Heart left ventricle (tissue), 16 donors: Measurements from ENCODE around the gene PSEN1. TPM values are rescaled to one million over a fixed set of nuclear protein-coding genes. Genes with fewer than 3 reads are reported as not detected.

Experiments used
- ATAC-seq, 4 donors: fragments of 200-7000 bp; cut with Tn5 transposase; one replicate each; pipeline ENCODE4 v1.9.1; 2020 to 2022; ENCODE audit warnings: moderate library complexity in 4 of 4, mild to moderate bottlenecking in 3 of 4, moderate number of reproducible peaks in 1 of 4
- DNase-seq, 5 donors: peaks; one replicate each; pipeline ENCODE4 v3.0.0-alpha.2; 2020
- H3K27ac ChIP-seq, 12 donors: fragments of 200-600 bp; sonication (generic) in 4 of 12; one replicate each; pipeline versions ENCODE4 v1.5.0 to v1.8.0; 2016 to 2022; ENCODE audit warnings: mild to moderate bottlenecking in 2 of 12
- H3K27me3 ChIP-seq, 9 donors: fragments of 200-600 bp; sonication (generic) in 2 of 9; one replicate each; pipeline versions ENCODE4 v1.5.1 to v1.8.0; 2016 to 2022; ENCODE audit warnings: mild to moderate bottlenecking in 3 of 9
- H3K36me3 ChIP-seq, 9 donors: fragments of 200-600 bp; sonication (generic) in 2 of 9; one replicate each; pipeline versions ENCODE4 v1.5.0 to v1.8.0; 2018 to 2022; ENCODE audit warnings: mild to moderate bottlenecking in 2 of 9
- H3K4me1 ChIP-seq, 12 donors: fragments of 200-600 bp; sonication (generic) in 4 of 12; one replicate each; pipeline versions ENCODE4 v1.5.0 to v1.8.0; 2016 to 2022; ENCODE audit warnings: mild to moderate bottlenecking in 3 of 12
- H3K4me3 ChIP-seq, 12 donors: fragments of 200-600 bp; sonication (generic) in 4 of 12; one replicate each; pipeline versions ENCODE4 v1.5.0 to v1.8.0; 2017 to 2022; ENCODE audit warnings: mild to moderate bottlenecking in 9 of 12, moderate library complexity in 4 of 12
- H3K9me3 ChIP-seq, 12 donors: fragments of 200-600 bp; sonication (generic) in 4 of 12; one replicate each; pipeline versions ENCODE4 v1.5.0 to v1.8.0; 2016 to 2022; ENCODE audit warnings: mild to moderate bottlenecking in 1 of 12
- POLR2A ChIP-seq, 2 donors: fragments of 450-650 bp; IDR thresholded peaks; one replicate each; pipeline ENCODE4 v1.6.1; 2017; ENCODE audit warnings: antibody characterized with exemption in 2 of 2, mild to moderate bottlenecking in 2 of 2, moderate library complexity in 2 of 2
- WGBS, 4 donors: extraction: QIAGEN DNeasy Blood & Tissue Kit in 2 of 4; methylation state at CpG; one replicate each; pipeline versions ENCODE4 v1.1.5 to v1.1.7; 2013 to 2018; 5-methylcytosine and 5-hydroxymethylcytosine counted together
- intact Hi-C, 10 donors: fragments of 100-400 bp; cut with DNase I; formaldehyde crosslinking; loops; one replicate each; pipeline versions ENCODE4 v1.11.1 to v1.14.2; 2022
- polyA plus RNA-seq, 2 donors: library from polyadenylated mRNA; stranded (reverse); fragments of 200-250 nt; gene quantifications; one replicate each; pipeline ENCODE4 v1.2.3, GENCODE V29; 2013
- total RNA-seq, 9 donors: library from RNA; depleted of rRNA in 2 of 9; stranded (reverse); fragments of >200 nt in 2 of 9; fragmentation: NEBNext Ultra II Directional in 3 of 9; extraction: Animal tissue kit (Norgen Biotek cat#: 25700) in 3 of 9; gene quantifications; one replicate each; pipeline versions ENCODE4 v1.1.0 to v1.2.4, GENCODE V29; 2016 to 2023
- TF ChIP-seq, protein P1 (sequence below), 12 donors: fragments of 200-600 bp; sonication (generic) in 4 of 12; IDR thresholded peaks; one replicate each; pipeline versions ENCODE4 v1.5.0 to v1.8.0; 2018 to 2022; ENCODE audit warnings: antibody characterized with exemption in 12 of 12, mild to moderate bottlenecking in 5 of 12
- donor health status: ischemic (EF 13 %, LVEDD 7.1; RV severe dilation, severe dysfunction).
- donor health status: healthy with polysubstance abuse.
- donor health status: DM: no; HTN: yes; CAD: no.
- donor health status: DM: no; HTN: no; CAD: no.
- donor health status: ischemic (EF 25% LVEDD 6.9; RV normal size, moderate dysfunction).
- donor health status: ischemic (EF 25% LVEDD 5.7; RV mildly dilated, moderate dysfunction).
- donor health status: healthy.
- donor health status: DM: yes; HTN: yes; CAD: no.
- donor health status: ischemic (EF 35%, LVEDD 5.7; RV mildly dilated, moderate dysfunction).
- donor health status: nonischemic (EF 11% LVEDD 7.7; RV severe dilation, severe dysfunction).
- donor health status: DM: yes; HTN: yes; CAD: no.
- donor health status: PGD.
- donor health status: ischemic (EF 29% LVEDD 5.4; RV normal size, mild dysfunction).
- donor health status: nonischemic (EF 23%, LVEDD 6.1; RV moderate dilation, normal function).

Gene PSEN1
- total and polyA plus RNA-seq, 11 donors: 11.6 to 44.1 (median 22.4) TPM

- ATAC-seq: no peak
- H3K36me3 ChIP-seq: peaks cover 0 to 72% (median 56%) of the 10 kb centered on the region in 9 donors
- no peaks in the 10 kb centered on the region for H3K4me1 ChIP-seq
- intact Hi-C loops: no loop called here
- no peak for DNase-seq
- WGBS, 4 donors: 72 to 83% (median 81%) methylated on average over 6 of the region's 6 CpGs
- H3K9me3 ChIP-seq: no peaks in the 10 kb centered on the region
- no peaks in the 10 kb centered on the region for H3K27me3 ChIP-seq
- H3K4me3 ChIP-seq: no peak overlapping the region
- no peak for TF ChIP-seq POLR2A (IDR thresholded peaks at IDR 0.05)
- TF ChIP-seq, protein P1, sequence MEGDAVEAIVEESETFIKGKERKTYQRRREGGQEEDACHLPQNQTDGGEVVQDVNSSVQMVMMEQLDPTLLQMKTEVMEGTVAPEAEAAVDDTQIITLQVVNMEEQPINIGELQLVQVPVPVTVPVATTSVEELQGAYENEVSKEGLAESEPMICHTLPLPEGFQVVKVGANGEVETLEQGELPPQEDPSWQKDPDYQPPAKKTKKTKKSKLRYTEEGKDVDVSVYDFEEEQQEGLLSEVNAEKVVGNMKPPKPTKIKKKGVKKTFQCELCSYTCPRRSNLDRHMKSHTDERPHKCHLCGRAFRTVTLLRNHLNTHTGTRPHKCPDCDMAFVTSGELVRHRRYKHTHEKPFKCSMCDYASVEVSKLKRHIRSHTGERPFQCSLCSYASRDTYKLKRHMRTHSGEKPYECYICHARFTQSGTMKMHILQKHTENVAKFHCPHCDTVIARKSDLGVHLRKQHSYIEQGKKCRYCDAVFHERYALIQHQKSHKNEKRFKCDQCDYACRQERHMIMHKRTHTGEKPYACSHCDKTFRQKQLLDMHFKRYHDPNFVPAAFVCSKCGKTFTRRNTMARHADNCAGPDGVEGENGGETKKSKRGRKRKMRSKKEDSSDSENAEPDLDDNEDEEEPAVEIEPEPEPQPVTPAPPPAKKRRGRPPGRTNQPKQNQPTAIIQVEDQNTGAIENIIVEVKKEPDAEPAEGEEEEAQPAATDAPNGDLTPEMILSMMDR (IDR thresholded peaks at IDR 0.05): no peak
- no peak overlapping the region for H3K27ac ChIP-seq
These were observed 12.0 kb upstream of the PSEN1 start for GRCh38 chr14:73124180-73124894.

GRCh38 chr14:73125169-73125588 is 11.1 kb upstream of the PSEN1 start:
- peaks cover 0 to 64% (median 47%) of the 10 kb centered on the region in 9 donors for H3K36me3 ChIP-seq
- no peaks in the 10 kb centered on the region for H3K9me3 ChIP-seq
- no peak overlapping the region for H3K27ac ChIP-seq
- no peaks in the 10 kb centered on the region for H3K27me3 ChIP-seq
- ATAC-seq (no peak), DNase-seq (no peak)
- H3K4me1 ChIP-seq: no peaks in the 10 kb centered on the region
- H3K4me3 ChIP-seq: no peak overlapping the region
- 71 to 77% (median 77%) methylated on average over 5 of the region's 5 CpGs for WGBS, 4 donors
- intact Hi-C loops: no loop called here
- TF ChIP-seq, protein P1 (IDR thresholded peaks at IDR 0.05): no peak
- no peak for TF ChIP-seq POLR2A (IDR thresholded peaks at IDR 0.05)

GRCh38 chr14:73125746-73126145 is 10.6 kb upstream of the PSEN1 start:
- DNase-seq (no peak), ATAC-seq (no peak)
- Histone ChIP-seq H3K4me3 (no peak overlapping the region), H3K36me3 (peaks cover 0 to 58% (median 41%) of the 10 kb centered on the region in 9 donors), H3K4me1 (no peaks in the 10 kb centered on the region), H3K27ac (no peak overlapping the region), H3K27me3 (no peaks in the 10 kb centered on the region), H3K9me3 (no peaks in the 10 kb centered on the region)
- TF ChIP-seq, protein P1 (IDR thresholded peaks at IDR 0.05): no peak
- TF ChIP-seq POLR2A (IDR thresholded peaks at IDR 0.05): no peak
- intact Hi-C loops: no loop called here
- 74 to 87% (median 85%) methylated on average over 3 of the region's 3 CpGs for WGBS, 4 donors

DNA sequence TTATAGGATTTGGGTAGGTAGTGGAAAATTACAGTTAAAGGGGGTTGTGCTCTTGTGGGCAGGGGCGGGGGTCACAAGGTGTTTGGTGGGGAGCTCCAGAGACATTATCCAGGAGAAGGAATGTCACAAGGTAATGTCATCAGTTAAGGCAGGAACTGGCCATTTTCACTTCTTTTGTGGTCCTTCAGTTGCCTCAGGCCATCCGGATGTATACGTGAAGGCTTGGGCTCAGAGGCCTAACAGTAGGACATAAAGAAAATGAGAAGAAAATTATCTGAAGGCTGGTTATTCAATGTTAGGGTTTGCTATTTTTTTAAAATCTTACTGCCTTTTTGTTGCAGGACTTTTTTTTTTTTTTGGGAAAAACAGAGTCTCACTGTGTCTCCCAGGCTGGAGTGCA is 2.5 kb upstream of the PSEN1 start:
- no peak for TF ChIP-seq POLR2A (IDR thresholded peaks at IDR 0.05)
- TF ChIP-seq, protein P1 (IDR thresholded peaks at IDR 0.05): no peak
- H3K4me1 ChIP-seq: peaks cover 0 to 22% (median 10%) of the 10 kb centered on the region in 12 donors
- no peaks in the 10 kb centered on the region for H3K9me3 ChIP-seq
- DNase-seq (no peak), ATAC-seq (no peak)
- H3K27me3 ChIP-seq: no peaks in the 10 kb centered on the region
- H3K36me3 ChIP-seq: no peaks in the 10 kb centered on the region
- intact Hi-C loops: no loop called here
- H3K27ac ChIP-seq: no peak overlapping the region
- WGBS, 4 donors: 94 to 100% (median 96%) methylated on average over 3 of the region's 3 CpGs
- H3K4me3 ChIP-seq: no peak overlapping the region
